ENCODE results near the gene GAD2. TPM values are rescaled to one million over a fixed set of nuclear protein-coding genes. Genes with fewer than 3 reads are reported as not detected.

Gene GAD2
- total RNA-seq, 1 donor: not detected

DNA sequence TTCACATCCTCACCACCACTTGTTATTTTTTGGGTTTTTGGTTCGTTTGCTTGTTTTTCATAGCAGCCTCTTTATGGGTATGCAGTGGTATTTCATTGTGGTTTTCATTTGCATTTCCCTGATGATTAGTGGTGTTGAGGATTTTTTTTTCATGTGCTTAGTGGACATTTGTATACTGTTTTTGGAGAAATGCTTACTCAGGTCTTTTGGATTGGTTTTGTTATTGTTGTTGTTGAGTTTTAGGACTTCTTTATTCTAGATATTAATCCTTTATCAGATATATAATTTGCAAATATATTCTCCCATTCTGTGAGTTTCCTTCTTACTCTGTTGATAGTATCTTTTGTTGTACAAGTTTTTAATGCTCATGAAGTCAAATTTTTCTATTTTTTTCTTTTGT lies 42.8 kb downstream of the GAD2 start:
- H3K4me3 ChIP-seq (ENCODE audit: low read depth, low read length): no peak overlapping the region
- TF ChIP-seq, protein P1, sequence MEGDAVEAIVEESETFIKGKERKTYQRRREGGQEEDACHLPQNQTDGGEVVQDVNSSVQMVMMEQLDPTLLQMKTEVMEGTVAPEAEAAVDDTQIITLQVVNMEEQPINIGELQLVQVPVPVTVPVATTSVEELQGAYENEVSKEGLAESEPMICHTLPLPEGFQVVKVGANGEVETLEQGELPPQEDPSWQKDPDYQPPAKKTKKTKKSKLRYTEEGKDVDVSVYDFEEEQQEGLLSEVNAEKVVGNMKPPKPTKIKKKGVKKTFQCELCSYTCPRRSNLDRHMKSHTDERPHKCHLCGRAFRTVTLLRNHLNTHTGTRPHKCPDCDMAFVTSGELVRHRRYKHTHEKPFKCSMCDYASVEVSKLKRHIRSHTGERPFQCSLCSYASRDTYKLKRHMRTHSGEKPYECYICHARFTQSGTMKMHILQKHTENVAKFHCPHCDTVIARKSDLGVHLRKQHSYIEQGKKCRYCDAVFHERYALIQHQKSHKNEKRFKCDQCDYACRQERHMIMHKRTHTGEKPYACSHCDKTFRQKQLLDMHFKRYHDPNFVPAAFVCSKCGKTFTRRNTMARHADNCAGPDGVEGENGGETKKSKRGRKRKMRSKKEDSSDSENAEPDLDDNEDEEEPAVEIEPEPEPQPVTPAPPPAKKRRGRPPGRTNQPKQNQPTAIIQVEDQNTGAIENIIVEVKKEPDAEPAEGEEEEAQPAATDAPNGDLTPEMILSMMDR (IDR thresholded peaks at IDR 0.05; ENCODE audit: insufficient read depth, low read depth, low read length): no peak
- DNase-seq (ENCODE audit: low read depth): no peak

DNA sequence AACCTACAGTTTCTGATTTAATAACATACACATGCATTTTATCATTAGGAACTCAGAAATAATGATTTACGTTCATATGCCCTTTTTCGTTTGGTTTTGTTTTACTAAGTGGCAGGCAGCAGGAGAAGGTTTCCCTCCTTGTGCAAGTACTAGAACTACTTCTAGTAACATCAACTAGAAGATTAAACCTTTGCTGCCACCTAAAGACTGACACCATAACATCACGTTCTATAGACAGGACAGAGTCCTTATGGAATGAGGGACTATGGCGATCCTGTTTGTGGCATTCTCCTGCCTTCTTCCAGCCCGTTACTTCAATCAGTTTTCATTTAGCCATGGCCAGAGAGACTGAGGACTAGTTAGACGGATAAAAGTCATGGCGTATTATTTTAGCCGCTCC lies 53.2 kb downstream of the GAD2 start:
- H3K4me3 ChIP-seq (ENCODE audit: low read depth, low read length): no peak overlapping the region
- peak; percentile 1 for DNase-seq (ENCODE audit: low read depth)
- TF ChIP-seq, protein P1 (IDR thresholded peaks at IDR 0.05; ENCODE audit: insufficient read depth, low read depth, low read length): no peak

DNA sequence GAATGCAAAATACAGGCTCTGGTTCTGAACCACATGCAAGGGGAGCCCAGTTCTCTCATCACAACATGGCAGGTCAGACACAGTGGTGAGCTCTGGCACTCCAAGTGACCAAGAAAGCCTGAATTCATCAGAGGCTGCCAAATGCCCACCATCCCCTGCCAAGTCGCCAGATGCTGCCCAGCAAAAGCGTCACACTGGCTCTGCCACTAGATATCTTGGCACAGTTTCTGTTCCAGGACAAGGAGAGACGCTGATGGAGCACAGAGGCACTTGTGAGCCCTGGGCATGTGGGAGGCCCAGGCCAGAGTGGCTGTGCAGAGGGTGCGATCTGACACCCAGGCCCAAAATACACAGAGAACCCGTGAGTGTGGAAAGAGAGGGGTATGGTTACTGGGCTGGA lies 57.8 kb downstream of the GAD2 start:
- TF ChIP-seq, protein P1 (IDR thresholded peaks at IDR 0.05; ENCODE audit: insufficient read depth, low read depth, low read length): no peak
- no peak for DNase-seq (ENCODE audit: low read depth)
- H3K4me3 ChIP-seq (ENCODE audit: low read depth, low read length): no peak overlapping the region

DNA sequence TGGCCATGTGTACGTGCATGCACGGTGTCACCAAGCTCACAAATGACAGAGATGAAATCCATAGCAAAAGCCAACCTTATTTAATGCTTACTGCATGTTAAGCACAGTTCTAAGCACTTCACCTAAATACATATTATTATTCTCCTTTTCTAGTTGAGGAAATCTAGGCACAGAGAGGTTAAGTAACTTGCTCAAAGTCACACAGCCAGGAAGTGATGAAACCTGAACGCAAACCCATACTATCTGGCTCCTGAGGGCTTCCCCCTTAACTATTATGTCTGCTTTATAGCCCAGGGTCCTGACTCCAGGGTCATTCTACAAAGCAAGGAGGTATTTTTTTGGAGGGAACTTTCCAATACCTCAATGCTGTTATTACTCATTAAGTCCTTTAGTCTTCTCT lies 61.7 kb downstream of the GAD2 start:
- TF ChIP-seq, protein P1 (IDR thresholded peaks at IDR 0.05; ENCODE audit: insufficient read depth, low read depth, low read length): no peak
- H3K4me3 ChIP-seq (ENCODE audit: low read depth, low read length): no peak overlapping the region
- no peak for DNase-seq (ENCODE audit: low read depth)

DNA sequence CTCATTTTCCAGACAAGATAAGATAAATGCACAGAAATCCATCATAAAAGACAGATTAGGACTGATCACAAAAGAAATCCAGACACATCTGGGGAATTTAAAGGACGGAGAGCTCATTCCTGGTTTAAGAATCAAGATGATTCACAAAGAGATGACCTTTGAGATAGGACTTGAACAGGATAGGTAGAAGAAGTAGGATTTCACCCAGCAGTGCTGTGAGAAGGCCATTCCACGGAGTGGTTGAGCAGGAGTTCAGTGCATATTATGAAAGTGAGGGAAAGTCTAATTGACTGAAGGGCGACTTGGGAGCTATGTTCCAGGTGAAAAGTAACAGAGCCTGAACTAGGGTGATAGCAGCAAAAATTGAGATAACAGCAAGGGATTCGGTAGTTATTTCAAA lies 73.7 kb downstream of the GAD2 start:
- no peak for DNase-seq (ENCODE audit: low read depth)
- TF ChIP-seq, protein P1 (IDR thresholded peaks at IDR 0.05; ENCODE audit: insufficient read depth, low read depth, low read length): no peak
- H3K4me3 ChIP-seq (ENCODE audit: low read depth, low read length): no peak overlapping the region

DNA sequence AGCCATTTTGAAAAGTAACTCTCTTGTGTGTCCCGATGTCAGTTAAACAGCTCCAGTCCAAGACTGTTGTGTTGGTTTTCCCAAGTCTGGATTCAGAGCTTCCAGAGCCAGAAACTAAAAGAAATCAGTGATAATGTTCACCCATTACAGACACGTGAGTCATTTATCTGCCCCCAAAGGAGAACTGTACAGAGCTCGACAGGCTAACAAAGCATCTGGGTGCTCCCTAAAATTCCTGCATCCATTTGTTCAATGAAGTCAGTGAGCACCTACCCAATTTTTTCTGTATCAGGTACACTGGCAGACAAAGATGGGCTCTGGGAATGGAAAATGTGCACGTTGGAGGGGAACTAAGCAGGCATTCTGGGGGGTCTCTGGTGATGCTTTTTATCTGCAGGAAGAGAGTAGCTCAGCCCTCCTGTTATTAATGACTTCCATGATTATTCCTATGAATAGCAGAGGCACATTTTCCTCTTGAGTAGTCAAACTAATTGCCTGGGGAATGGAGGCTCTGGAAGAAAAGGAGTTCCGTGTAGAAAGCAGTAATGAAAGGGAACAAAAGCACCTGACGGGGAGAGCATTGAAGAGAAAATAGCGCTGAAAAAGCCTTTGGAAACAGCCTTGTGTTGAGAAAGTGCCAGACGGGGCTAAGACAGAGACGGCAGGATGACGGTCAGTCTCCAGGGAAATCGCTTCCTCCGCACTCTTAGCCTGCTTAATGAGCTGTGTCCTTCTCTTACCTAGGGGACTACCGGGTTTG lies 75.3 kb downstream of the GAD2 start:
- DNase-seq (ENCODE audit: low read depth): no peak
- TF ChIP-seq, protein P1 (IDR thresholded peaks at IDR 0.05; ENCODE audit: insufficient read depth, low read depth, low read length): no peak
- H3K4me3 ChIP-seq (ENCODE audit: low read depth, low read length): no peak overlapping the region

DNA sequence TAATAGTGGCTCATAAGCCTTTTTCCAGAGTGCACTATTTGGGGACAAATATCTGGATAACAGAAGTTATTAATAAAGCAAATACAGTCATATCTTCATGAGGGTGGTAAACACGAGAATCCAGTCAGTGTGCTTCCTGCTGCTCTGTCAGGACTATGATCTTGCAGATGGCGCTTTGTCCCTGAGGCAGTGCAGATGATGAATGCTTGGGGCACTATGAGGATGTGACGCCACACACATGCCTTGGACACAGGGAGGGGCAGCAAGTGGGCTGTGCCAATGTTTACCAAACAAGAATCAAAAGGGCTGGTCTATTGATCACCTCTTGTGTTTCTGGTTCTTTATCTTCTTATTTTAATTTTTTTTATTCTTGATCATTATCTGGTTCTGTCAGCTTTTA lies 79.8 kb downstream of the GAD2 start:
- TF ChIP-seq, protein P1 (IDR thresholded peaks at IDR 0.05; ENCODE audit: insufficient read depth, low read depth, low read length): no peak
- DNase-seq (ENCODE audit: low read depth): no peak
- H3K4me3 ChIP-seq (ENCODE audit: low read depth, low read length): no peak overlapping the region
